GM12874 (cell line): ENCODE measurements around the gene SCAANT1.

ENCODE experiments used
- CTCF ChIP-seq: IDR thresholded peaks from 2 replicates; pipeline ENCODE4 v1.5.1; 2011; ENCODE audit warnings: low read depth, mild to moderate bottlenecking, control low read depth, low read length, moderate library complexity; ENCODE audit not compliant: insufficient read depth

Gene SCAANT1

GRCh38 chr3:63952248-63952594, 40.0 kb upstream of the SCAANT1 start:
- no peak for TF ChIP-seq CTCF

- TF ChIP-seq CTCF, result no peak
Observed at GRCh38 chr3:63951492-63952247, 39.5 kb upstream of the SCAANT1 start.

GRCh38 chr3:63950698-63951097, 38.5 kb upstream of the SCAANT1 start:
- no peak for TF ChIP-seq CTCF

- TF ChIP-seq CTCF, result no peak
Observed at GRCh38 chr3:63949005-63949404, 36.8 kb upstream of the SCAANT1 start.

- no peak for TF ChIP-seq CTCF
Observed at GRCh38 chr3:63947594-63947993, 35.4 kb upstream of the SCAANT1 start.

- no peak for TF ChIP-seq CTCF
Observed at GRCh38 chr3:63946753-63947152, 34.6 kb upstream of the SCAANT1 start.

GRCh38 chr3:63945558-63946096, 33.4 kb upstream of the SCAANT1 start:
- TF ChIP-seq CTCF, result no peak
